Right cardiac atrium (tissue), 5 donors: Measurements from ENCODE around the gene SLC25A51. TPM values are rescaled to one million over a fixed set of nuclear protein-coding genes. Genes with fewer than 3 reads are reported as not detected.

ENCODE experiments used
- ATAC-seq, 2 donors: fragments of 200-7000 bp; cut with Tn5 transposase; one replicate each; pipeline versions ENCODE4 v1.8.0 to v1.9.1; 2020; ENCODE audit warnings: moderate library complexity in 2 of 2, mild to moderate bottlenecking in 1 of 2
- DNase-seq, 3 donors: peaks; one replicate each; pipeline ENCODE4 v3.0.0-alpha.2; 2020
- H3K27ac ChIP-seq: one replicate; pipeline ENCODE4 v1.5.1; 2013; ENCODE audit warnings: mild to moderate bottlenecking, low read length, control low read depth, moderate library complexity
- H3K27me3 ChIP-seq: one replicate; pipeline ENCODE4 v1.6.1; 2013; ENCODE audit not compliant: control insufficient read depth, insufficient read depth
- H3K4me1 ChIP-seq: one replicate; pipeline ENCODE4 v1.6.1; 2013; ENCODE audit warnings: low read length; ENCODE audit not compliant: control insufficient read depth, insufficient read depth
- H3K4me3 ChIP-seq: one replicate; pipeline ENCODE4 v1.5.1; 2013; ENCODE audit warnings: low read length, control low read depth
- H3K9me3 ChIP-seq: one replicate; pipeline ENCODE4 v1.6.1; 2013; ENCODE audit warnings: low read length; ENCODE audit not compliant: control insufficient read depth
- WGBS: extraction: QIAGEN DNeasy Blood & Tissue Kit; methylation state at CpG from one replicate; pipeline ENCODE4 v1.1.7; 2013; 5-methylcytosine and 5-hydroxymethylcytosine counted together
- intact Hi-C, 4 donors: fragments of 100-400 bp; cut with DNase I; formaldehyde crosslinking; loops; one replicate each; pipeline versions ENCODE4 v1.11.0 to v1.14.0; 2022 to 2023
- long read RNA-seq, 4 donors: library from polyadenylated mRNA; unstranded; transcript quantifications; one replicate each; pipeline ENCODE4 v2.0.0, GENCODE V29; 2020 to 2021
- polyA plus RNA-seq: library from polyadenylated mRNA; stranded (reverse); fragments of 200-250 nt; gene quantifications from one replicate; pipeline ENCODE4 v1.2.3, GENCODE V29; 2013
- total RNA-seq, 4 donors: library from RNA; stranded (reverse); fragmentation: NEBNext Ultra II Directional; extraction: Animal tissue kit (Norgen Biotek cat#: 25700); gene quantifications; one replicate each; pipeline ENCODE4 v1.2.1, GENCODE V29; 2021
- donor health status: healthy with polysubstance abuse.
- donor health status: DM: no; HTN: yes; CAD: no.
- donor health status: DM: no; HTN: no; CAD: no.
- donor health status: DM: no; HTN: yes; CAD: no; lungs with severe emphysema.
- donor health status: DM: yes; HTN: yes; CAD: no.

SLC25A51 gene
- total RNA-seq (10 to 100 TPM; 21.1 to 29.4 (median 25.9) TPM), polyA plus RNA-seq (13.1 TPM)
- long read RNA-seq, donor 1, transcript SLC25A51-203 (4 exons, 1,871 nt): major isoform, 8 of 36 reads
- long read RNA-seq, donor 1, partial matches to known transcripts: 1 of 36 reads
- long read RNA-seq, donor 1, other reads (novel, unspliced or antisense): 25 of 36 reads
- long read RNA-seq, donor 2, partial matches to known transcripts: 2 of 9 reads
- long read RNA-seq, donor 2, other reads (novel, unspliced or antisense): 5 of 9 reads
- long read RNA-seq, donor 3, transcript SLC25A51-203 (4 exons, 1,871 nt): major isoform, 12 of 42 reads
- long read RNA-seq, donor 3, partial matches to known transcripts: 0 of 42 reads
- long read RNA-seq, donor 3, other reads (novel, unspliced or antisense): 29 of 42 reads
- long read RNA-seq, donor 4, partial matches to known transcripts: 0 of 12 reads
- long read RNA-seq, donor 4, other reads (novel, unspliced or antisense): 10 of 12 reads

- Histone ChIP-seq H3K4me3 (peak within 1 kb of the TSS; percentile 83), H3K27ac (peak within 1 kb of the TSS; percentile 90), H3K27me3 (no peaks in the 10 kb centered on the region), H3K9me3 (no peaks in the 10 kb centered on the region), H3K4me1 (peaks cover 2% of the 10 kb centered on the region)
- DNase-seq (peak; percentile 92 to 98 (median 97)), ATAC-seq (peak; percentile 94 to 95)
- intact Hi-C loops: loop anchor here in 1 of 4 donors (10.0 kb wide), 1 partner anchor 461 kb away; no protein-coding TSS in a partner anchor
- under 1% methylated on average over 84 of the region's 84 CpGs for WGBS
Measured at GRCh38 chr9:37903647-37904444, at the start of gene SLC25A51. TSS of gene SLC25A51 (minus strand) at chr9:37904127. CDS start at chr9:37888550, 15,577 bp downstream.

GRCh38 chr9:37953206-37953774 is 49.4 kb upstream of the SLC25A51 start:
- Histone ChIP-seq H3K4me1 (peaks cover 17% of the 10 kb centered on the region), H3K27me3 (no peaks in the 10 kb centered on the region), H3K4me3 (no peak overlapping the region), H3K9me3 (no peaks in the 10 kb centered on the region), H3K27ac (peak overlapping the region; percentile 16)
- no peak for ATAC-seq
- 90% methylated on average over 5 of the region's 5 CpGs for WGBS
- peak in 1 of 3 donors; percentile 17 for DNase-seq
- intact Hi-C loops: no loop called here

- peaks cover 14% of the 10 kb centered on the region for H3K4me1 ChIP-seq
Measured at GRCh38 chr9:37952731-37953130, 48.8 kb upstream of the SLC25A51 start.

GRCh38 chr9:37951671-37952449 is 47.9 kb upstream of the SLC25A51 start:
- H3K27ac ChIP-seq: no peak overlapping the region
- no peaks in the 10 kb centered on the region for H3K9me3 ChIP-seq
- intact Hi-C loops: no loop called here
- no peaks in the 10 kb centered on the region for H3K27me3 ChIP-seq
- no peak overlapping the region for H3K4me3 ChIP-seq
- DNase-seq (peak in 1 of 3 donors; percentile 23), ATAC-seq (no peak)
- WGBS: 82% methylated on average over 12 of the region's 12 CpGs
- H3K4me1 ChIP-seq: peaks cover 12% of the 10 kb centered on the region

More at GRCh38 chr9:37952731-37953130, 48.8 kb upstream of the SLC25A51 start:
- intact Hi-C loops: no loop called here
- Histone ChIP-seq H3K27me3 (no peaks in the 10 kb centered on the region), H3K4me3 (no peak overlapping the region), H3K9me3 (no peaks in the 10 kb centered on the region), H3K27ac (no peak overlapping the region)
- DNase-seq (peak in 1 of 3 donors; percentile 28), ATAC-seq (no peak)
- WGBS: 88% methylated on average over 6 of the region's 6 CpGs

- no peak overlapping the region for H3K27ac ChIP-seq
- ATAC-seq (no peak), DNase-seq (peak in 1 of 3 donors; percentile 20)
- no peaks in the 10 kb centered on the region for H3K9me3 ChIP-seq
- H3K27me3 ChIP-seq: no peaks in the 10 kb centered on the region
- H3K4me3 ChIP-seq: no peak overlapping the region
- intact Hi-C loops: no loop called here
- peaks cover 12% of the 10 kb centered on the region for H3K4me1 ChIP-seq
- WGBS: 95% methylated on average over 12 of the region's 12 CpGs
Measured at GRCh38 chr9:37950561-37950960, 46.6 kb upstream of the SLC25A51 start.

- ATAC-seq (peak in 1 of 2 donors; percentile 34), DNase-seq (peak in 2 of 3 donors; percentile 4 to 40)
- Histone ChIP-seq H3K27me3 (no peaks in the 10 kb centered on the region), H3K9me3 (no peaks in the 10 kb centered on the region), H3K27ac (no peak overlapping the region), H3K4me3 (no peak overlapping the region), H3K4me1 (peaks cover 17% of the 10 kb centered on the region)
- WGBS: 68% methylated on average over 8 of the region's 8 CpGs
- intact Hi-C loops: no loop called here
Measured at GRCh38 chr9:37949576-37949975, 45.6 kb upstream of the SLC25A51 start.

GRCh38 chr9:37948417-37948980 is 44.6 kb upstream of the SLC25A51 start:
- no peak overlapping the region for H3K4me3 ChIP-seq
- 80% methylated on average over 20 of the region's 20 CpGs for WGBS
- H3K9me3 ChIP-seq: no peaks in the 10 kb centered on the region
- H3K27ac ChIP-seq: no peak overlapping the region
- peaks cover 16% of the 10 kb centered on the region for H3K4me1 ChIP-seq
- H3K27me3 ChIP-seq: no peaks in the 10 kb centered on the region
- no peak for ATAC-seq
- intact Hi-C loops: no loop called here
- DNase-seq: peak in 2 of 3 donors; percentile 2 to 43

GRCh38 chr9:37947977-37948376 is 44.0 kb upstream of the SLC25A51 start:
- intact Hi-C loops: no loop called here
- Histone ChIP-seq H3K27me3 (no peaks in the 10 kb centered on the region), H3K27ac (no peak overlapping the region), H3K4me3 (no peak overlapping the region), H3K9me3 (no peaks in the 10 kb centered on the region), H3K4me1 (peaks cover 21% of the 10 kb centered on the region)
- ATAC-seq: no peak
- WGBS: 80% methylated on average over 9 of the region's 9 CpGs
- DNase-seq: peak in 2 of 3 donors; percentile 5 to 14

GRCh38 chr9:37947471-37947870 is 43.5 kb upstream of the SLC25A51 start:
- intact Hi-C loops: no loop called here
- WGBS: 81% methylated on average over 7 of the region's 7 CpGs

GRCh38 chr9:37946971-37947370 is 43.0 kb upstream of the SLC25A51 start:
- Histone ChIP-seq H3K27me3 (no peaks in the 10 kb centered on the region), H3K27ac (no peak overlapping the region), H3K9me3 (no peaks in the 10 kb centered on the region), H3K4me3 (no peak overlapping the region), H3K4me1 (peaks cover 20% of the 10 kb centered on the region)
- DNase-seq (no peak), ATAC-seq (no peak)
- intact Hi-C loops: no loop called here
- 92% methylated on average over 7 of the region's 7 CpGs for WGBS

More at GRCh38 chr9:37947471-37947870, 43.5 kb upstream of the SLC25A51 start:
- Histone ChIP-seq H3K27ac (no peak overlapping the region), H3K4me1 (peaks cover 20% of the 10 kb centered on the region), H3K4me3 (no peak overlapping the region), H3K27me3 (no peaks in the 10 kb centered on the region), H3K9me3 (no peaks in the 10 kb centered on the region)
- ATAC-seq (no peak), DNase-seq (peak in 1 of 3 donors; percentile 16)
